ENCODE data around the gene ARHGAP19. TPM values are rescaled to one million over a fixed set of nuclear protein-coding genes. Genes with fewer than 3 reads are reported as not detected.
A peak's percentile ranks its signal among the peaks of the same experiment; 100 is the strongest.

Gene ARHGAP19
- total and polyA plus RNA-seq, 2 of the 8 experiments (the other 6 are each of a cell fraction or from before 2014, with no cell fraction given): 13.3 to 32.1 TPM

- Histone ChIP-seq H3K9ac (replicated peaks in 1 of 4; ENCODE audit: extremely low read depth in 1 of 4, low read depth in 3 of 4, low read length in 3 of 4) (no peak overlapping the region; a peak in 1 of 7 replicates), H3K27ac (ENCODE audit: low read depth, low read length) (no peak overlapping the region), H2BK15ac (ENCODE audit: low read length) (no peak overlapping the region), H2AK5ac (ENCODE audit: low read depth, low read length) (no peak overlapping the region), H3K14ac (ENCODE audit: insufficient read length) (no peak overlapping the region), H4K8ac (ENCODE audit: extremely low read depth, insufficient read depth, low read length) (peak overlapping the region; percentile 9; the same call in 1 of the 2 replicates), H3K56ac (replicated peaks; ENCODE audit: insufficient read length, low read depth, low read length) (no peak overlapping the region), H2BK12ac (ENCODE audit: low read depth, low read length) (no peak overlapping the region), H3K79me2 (ENCODE audit: control insufficient read depth in 1 of 2, insufficient read depth in 2 of 2, low read length in 2 of 2) (no peaks in the 10 kb centered on the region), H3K4me1 (replicated peaks in 1 of 4; ENCODE audit: control insufficient read depth in 3 of 4, insufficient read depth in 4 of 4, low read length in 3 of 4) (peaks cover 0 to 22% (median 11%) of the 10 kb centered on the region in 4 experiments; a peak in 6 of 7 replicates), H3K79me1 (ENCODE audit: low read depth, low read length) (no peaks in the 10 kb centered on the region), H3K23me2 (ENCODE audit: low read depth, low read length) (peaks cover 17% of the 10 kb centered on the region; the same call in 1 of the 2 replicates), H3K18ac (ENCODE audit: extremely low read depth, low read length) (peak overlapping the region; percentile 48), H3K27me3 (replicated peaks in 1 of 4; ENCODE audit: control insufficient read depth in 3 of 4, extremely low read depth in 1 of 4, insufficient read depth in 3 of 4, low read length in 3 of 4) (peaks cover 27 to 60% (median 51%) of the 10 kb centered on the region in 4 experiments), H3K4ac (replicated peaks; ENCODE audit: insufficient read length, low read depth, low read length) (no peak overlapping the region), H4K91ac (replicated peaks; ENCODE audit: insufficient read length, low read length) (no peak overlapping the region), H2AFZ (ENCODE audit: low read length) (peak overlapping the region; percentile 61; the same call in 1 of the 2 replicates), H2BK120ac (replicated peaks; ENCODE audit: low read depth, low read length) (no peak overlapping the region), H3K23ac (ENCODE audit: insufficient read length) (no peak overlapping the region), H2BK5ac (ENCODE audit: low read depth, low read length) (no peak overlapping the region), H4K20me1 (replicated peaks in 1 of 2; ENCODE audit: control insufficient read depth in 1 of 2, insufficient read depth in 2 of 2, low read length in 2 of 2) (peaks cover 0 to 4% of the 10 kb centered on the region in 2 experiments), H2BK20ac (ENCODE audit: low read length) (no peak overlapping the region), H4K5ac (ENCODE audit: insufficient read length, low read depth, low read length) (no peak overlapping the region), H3K4me3 (ENCODE audit: extremely low read depth in 1 of 4, insufficient read depth in 2 of 4, low read depth in 3 of 4, low read length in 4 of 4) (peak overlapping the region; percentile 44 to 70 (median 62)), H3K9me3 (ENCODE audit: insufficient read depth in 2 of 2, low read depth in 1 of 2, low read length in 1 of 2) (no peaks in the 10 kb centered on the region), H3K4me2 (ENCODE audit: insufficient read depth in 1 of 2, low read depth in 2 of 2, low read length in 2 of 2) (peak overlapping the region; percentile 89), H3K36me3 (ENCODE audit: control insufficient read depth in 2 of 4, insufficient read depth in 4 of 4, low read length in 3 of 4) (no peaks in the 10 kb centered on the region)
- FAIRE-seq (no peak), DNase-seq (ENCODE audit: low read depth in 1 of 2, low spot score in 2 of 2) (peak in 1 of 2 experiments; percentile 71)
- ChIA-PET POLR2A (ENCODE audit: partially characterized antibody) (interaction anchor here (1.3 to 1.6 kb wide), 2 partner anchors 12 to 83 kb away, joined by 3 to 5 read pairs; no protein-coding TSS in a partner anchor), CTCF (ENCODE audit: partially characterized antibody) (interaction anchor here (0.9 to 20.0 kb wide), 8 partner anchors 11 to 112 kb away, joined by 3 to 320 read pairs (median 7); no protein-coding TSS in a partner anchor)
- 15% methylated on average over 17 of the region's 17 CpGs; no CpG with 5 or more reads in 1 of the 2 experiments for WGBS, 2 experiments (ENCODE audit: extremely low coverage in 1 of 2, insufficient coverage in 1 of 2, insufficient read length in 1 of 2, insufficient replicate concordance in 2 of 2, low coverage in 1 of 2, low lambda C conversion rate in 2 of 2, missing lambda C conversion rate in 1 of 2)
- TF ChIP-seq BACH1 (IDR thresholded peaks at IDR 0.05; ENCODE audit: low read length) (no peak), EGR1 (IDR thresholded peaks at IDR 0.05; ENCODE audit: borderline replicate concordance, low read depth, low read length) (no peak), CBX5 (IDR thresholded peaks at IDR 0.05; ENCODE audit: low read depth, low read length) (no peak), SIX5 (IDR thresholded peaks at IDR 0.05; ENCODE audit: low read depth, low read length) (no peak), HDAC6 (IDR thresholded peaks at IDR 0.05; ENCODE audit: low read depth, low read length) (no peak), EZH2 (IDR thresholded peaks at IDR 0.05; ENCODE audit: low read depth, low read length, severe bottlenecking) (peak; percentile 84), BCL11A (IDR thresholded peaks at IDR 0.05; ENCODE audit: low read depth in 2 of 2, low read length in 2 of 2) (no peak), PHF8 (conservative IDR thresholded peaks at IDR 0.05; ENCODE audit: low read depth, low read length) (no peak), EP300 (IDR thresholded peaks at IDR 0.05; ENCODE audit: borderline replicate concordance in 1 of 2, low read depth in 2 of 2, low read length in 2 of 2) (no peak), SP2 (IDR thresholded peaks at IDR 0.05; ENCODE audit: low read length) (no peak), NRF1 (IDR thresholded peaks at IDR 0.05; ENCODE audit: low read depth, low read length) (no peak), RBBP5 (IDR thresholded peaks at IDR 0.05; ENCODE audit: borderline replicate concordance, low read depth, low read length) (no peak; the same call in 1 of the 2 replicates)
- TF ChIP-seq, protein P1, sequence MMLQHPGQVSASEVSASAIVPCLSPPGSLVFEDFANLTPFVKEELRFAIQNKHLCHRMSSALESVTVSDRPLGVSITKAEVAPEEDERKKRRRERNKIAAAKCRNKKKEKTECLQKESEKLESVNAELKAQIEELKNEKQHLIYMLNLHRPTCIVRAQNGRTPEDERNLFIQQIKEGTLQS (IDR thresholded peaks at IDR 0.05; ENCODE audit: insufficient read depth, low read depth, low read length): no peak
These were observed 107.5 kb downstream of the ARHGAP19 start for GRCh38 chr10:97184971-97185325.
